Measurements from ENCODE around the gene RIPOR1. TPM values are rescaled to one million over a fixed set of nuclear protein-coding genes. Genes with fewer than 3 reads are reported as not detected.

RIPOR1 gene
- polyA plus RNA-seq, 1 of the 3 experiments (the other 2 are of a cell fraction): 24.7 TPM

DNA sequence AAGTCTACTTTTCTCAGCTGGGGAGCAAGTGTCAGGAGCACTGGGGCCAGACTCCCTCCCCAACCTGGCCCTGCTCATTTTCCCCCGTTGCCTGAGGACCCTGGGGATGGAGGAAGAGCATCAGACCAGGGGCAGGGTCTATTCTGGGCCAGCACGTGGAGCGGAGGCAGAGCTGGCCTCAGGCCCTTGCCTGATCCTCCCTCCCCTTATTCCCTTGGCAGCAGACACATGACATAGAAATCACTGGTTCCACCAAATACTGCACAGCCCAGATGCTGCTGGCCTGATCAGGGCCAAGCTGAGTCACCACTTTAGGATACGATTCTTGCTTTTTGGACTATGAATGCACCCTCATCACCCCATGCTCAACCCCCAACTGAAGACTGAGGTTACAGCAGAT lies 29.5 kb upstream of the RIPOR1 start:
- WGBS (ENCODE audit: low lambda C conversion rate): no CpG with 5 or more reads among the region's 4 CpGs
- Histone ChIP-seq H3K36me3 (replicated peaks in 1 of 2; ENCODE audit: control insufficient read depth in 1 of 2, insufficient read depth in 2 of 2, low read length in 1 of 2) (no peaks in the 10 kb centered on the region), H3K4me2 (no peak overlapping the region), H3K9me3 (no peaks in the 10 kb centered on the region), H3K27me3 (ENCODE audit: insufficient read depth) (no peaks in the 10 kb centered on the region), H3F3A (replicated peaks; ENCODE audit: insufficient read depth) (no peaks in the 10 kb centered on the region), H3K79me2 (ENCODE audit: insufficient read depth) (no peaks in the 10 kb centered on the region), H3K9me2 (no peaks in the 10 kb centered on the region), H3K9ac (no peak overlapping the region), H3K27ac (ENCODE audit: low read depth in 2 of 2, low read length in 1 of 2) (no peak overlapping the region), H2AFZ (ENCODE audit: low read depth) (no peak overlapping the region), H4K20me1 (ENCODE audit: insufficient read depth) (no peaks in the 10 kb centered on the region), H3K4me1 (ENCODE audit: control insufficient read depth in 1 of 2, insufficient read depth in 2 of 2, low read depth in 1 of 2, low read length in 1 of 2) (no peaks in the 10 kb centered on the region), H3K4me3 (ENCODE audit: low read depth in 2 of 2, low read length in 1 of 2) (no peak overlapping the region)
- POLR2A ChIA-PET: no interaction called here
- no peak for TF ChIP-seq YY1 (IDR thresholded peaks at IDR 0.05; ENCODE audit: low read depth)
- no peak for TF ChIP-seq SMC3 (IDR thresholded peaks at IDR 0.05; ENCODE audit: low read depth, low read length)
- TF ChIP-seq CHD2 (IDR thresholded peaks at IDR 0.05; ENCODE audit: low read length, partially characterized antibody): no peak
- no peak for TF ChIP-seq ZBTB33 (IDR thresholded peaks at IDR 0.05; ENCODE audit: borderline replicate concordance, low read depth)
- TF ChIP-seq REST (IDR thresholded peaks at IDR 0.05; ENCODE audit: low read depth, low read length): no peak
- no peak for TF ChIP-seq TCF12 (IDR thresholded peaks at IDR 0.05)
- no peak for TF ChIP-seq JUND (IDR thresholded peaks at IDR 0.05)
- no peak for TF ChIP-seq NFIC (IDR thresholded peaks at IDR 0.05; ENCODE audit: borderline replicate concordance)
- TF ChIP-seq POLR2AphosphoS5 (IDR thresholded peaks at IDR 0.05; ENCODE audit: low read depth, low read length): no peak
- no peak for TF ChIP-seq FOXM1 (IDR thresholded peaks at IDR 0.05; ENCODE audit: low read depth)
- no peak for TF ChIP-seq SIN3A (IDR thresholded peaks at IDR 0.05; ENCODE audit: borderline replicate concordance, low read depth, low read length)
- TF ChIP-seq ELF1 (IDR thresholded peaks at IDR 0.05): no peak
- TF ChIP-seq MEF2A (IDR thresholded peaks at IDR 0.05; ENCODE audit: borderline replicate concordance, low read depth): no peak
- no peak for TF ChIP-seq TEAD4 (IDR thresholded peaks at IDR 0.05; ENCODE audit: borderline replicate concordance, insufficient read depth)
- no peak for TF ChIP-seq FOXJ3 (CRISPR knock-in tag; IDR thresholded peaks at IDR 0.05)
- TF ChIP-seq IRF3 (IDR thresholded peaks at IDR 0.05; ENCODE audit: low read depth, low read length): no peak
- no peak for DNase-seq
- CTCF ChIA-PET: interaction anchor here (1.0 to 8.2 kb wide), 5 partner anchors 10 to 22 kb away, joined by 3 to 104 read pairs (median 12); partner anchors contain the start of gene ATP6V0D1

Data from SK-N-SH (cell line).